ENCODE data around the gene ZNF26. TPM values are rescaled to one million over a fixed set of nuclear protein-coding genes. Genes with fewer than 3 reads are reported as not detected.

ZNF26 gene
- total RNA-seq, 2 experiments from 2014 or later: 29.1 to 31.9 TPM

- Histone ChIP-seq H3K27me3 (ENCODE audit: control insufficient read depth in 1 of 2, insufficient read depth in 2 of 2, low read length in 2 of 2) (no peaks in the 10 kb centered on the region), H3K36me3 (ENCODE audit: insufficient read depth, low read length) (peaks cover 26% of the 10 kb centered on the region), H3K9me3 (ENCODE audit: control insufficient read depth in 1 of 2, insufficient read depth in 1 of 2, low read length in 2 of 2) (peaks cover 33 to 73% of the 10 kb centered on the region in 2 experiments), H3K4me3 (ENCODE audit: low read length) (no peak overlapping the region), H3K27ac (ENCODE audit: low read depth in 1 of 2, low read length in 2 of 2) (no peak overlapping the region), H3K4me1 (ENCODE audit: insufficient read depth, low read length) (peaks cover 9% of the 10 kb centered on the region)
- Mint-ChIP-seq H3K4me3 (no peak overlapping the region), H3K36me3 (ENCODE audit: low read depth) (peaks cover 39% of the 10 kb centered on the region), H3K27ac (no peak overlapping the region), H3K4me1 (ENCODE audit: low read depth) (peaks cover 14% of the 10 kb centered on the region), H3K27me3 (no peaks in the 10 kb centered on the region), H3K9me3 (peaks cover 7% of the 10 kb centered on the region)
- ChIA-PET CTCF (no interaction called here), POLR2A (no interaction called here)
- ATAC-seq (ENCODE audit: poor library complexity): no peak
- TF ChIP-seq, protein P1, sequence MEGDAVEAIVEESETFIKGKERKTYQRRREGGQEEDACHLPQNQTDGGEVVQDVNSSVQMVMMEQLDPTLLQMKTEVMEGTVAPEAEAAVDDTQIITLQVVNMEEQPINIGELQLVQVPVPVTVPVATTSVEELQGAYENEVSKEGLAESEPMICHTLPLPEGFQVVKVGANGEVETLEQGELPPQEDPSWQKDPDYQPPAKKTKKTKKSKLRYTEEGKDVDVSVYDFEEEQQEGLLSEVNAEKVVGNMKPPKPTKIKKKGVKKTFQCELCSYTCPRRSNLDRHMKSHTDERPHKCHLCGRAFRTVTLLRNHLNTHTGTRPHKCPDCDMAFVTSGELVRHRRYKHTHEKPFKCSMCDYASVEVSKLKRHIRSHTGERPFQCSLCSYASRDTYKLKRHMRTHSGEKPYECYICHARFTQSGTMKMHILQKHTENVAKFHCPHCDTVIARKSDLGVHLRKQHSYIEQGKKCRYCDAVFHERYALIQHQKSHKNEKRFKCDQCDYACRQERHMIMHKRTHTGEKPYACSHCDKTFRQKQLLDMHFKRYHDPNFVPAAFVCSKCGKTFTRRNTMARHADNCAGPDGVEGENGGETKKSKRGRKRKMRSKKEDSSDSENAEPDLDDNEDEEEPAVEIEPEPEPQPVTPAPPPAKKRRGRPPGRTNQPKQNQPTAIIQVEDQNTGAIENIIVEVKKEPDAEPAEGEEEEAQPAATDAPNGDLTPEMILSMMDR (IDR thresholded peaks at IDR 0.05): no peak
- DNase-seq: no peak
- intact Hi-C loops (cut with DNase I, micrococcal nuclease): no loop called here
Measured at GRCh38 chr12:132949936-132950837, 36.0 kb upstream of the ZNF26 start.

GRCh38 chr12:132950844-132951535 is 35.2 kb upstream of the ZNF26 start:
- peaks cover 14% of the 10 kb centered on the region for H3K4me1 ChIP-seq (ENCODE audit: insufficient read depth, low read length)
- peaks cover 18% of the 10 kb centered on the region for H3K36me3 ChIP-seq (ENCODE audit: insufficient read depth, low read length)
- DNase-seq: no peak
- intact Hi-C loops (cut with DNase I, micrococcal nuclease): no loop called here
- no peak for ATAC-seq (ENCODE audit: poor library complexity)
- peaks cover 27 to 68% of the 10 kb centered on the region in 2 experiments for H3K9me3 ChIP-seq (ENCODE audit: control insufficient read depth in 1 of 2, insufficient read depth in 1 of 2, low read length in 2 of 2)
- H3K27ac ChIP-seq (ENCODE audit: low read depth in 1 of 2, low read length in 2 of 2): no peak overlapping the region
- peaks cover 20% of the 10 kb centered on the region for H3K4me1 Mint-ChIP-seq (ENCODE audit: low read depth)
- no peaks in the 10 kb centered on the region for H3K27me3 ChIP-seq (ENCODE audit: control insufficient read depth in 1 of 2, insufficient read depth in 2 of 2, low read length in 2 of 2)
- peaks cover 38% of the 10 kb centered on the region for H3K36me3 Mint-ChIP-seq (ENCODE audit: low read depth)
- CTCF ChIA-PET: no interaction called here
- peaks cover 7% of the 10 kb centered on the region for H3K9me3 Mint-ChIP-seq
- POLR2A ChIA-PET: no interaction called here
- TF ChIP-seq, protein P1 (IDR thresholded peaks at IDR 0.05): no peak
- no peak overlapping the region for H3K27ac Mint-ChIP-seq
- no peak overlapping the region for H3K4me3 Mint-ChIP-seq
- H3K4me3 ChIP-seq (ENCODE audit: low read length): no peak overlapping the region
- H3K27me3 Mint-ChIP-seq: no peaks in the 10 kb centered on the region

- POLR2A ChIA-PET: no interaction called here
- H3K4me1 Mint-ChIP-seq (ENCODE audit: low read depth): peaks cover 27% of the 10 kb centered on the region
- no peak overlapping the region for H3K4me3 Mint-ChIP-seq
- ATAC-seq (ENCODE audit: poor library complexity) (no peak), DNase-seq (no peak)
- Histone ChIP-seq H3K27ac (ENCODE audit: low read depth in 1 of 2, low read length in 2 of 2) (no peak overlapping the region), H3K27me3 (ENCODE audit: control insufficient read depth in 1 of 2, insufficient read depth in 2 of 2, low read length in 2 of 2) (no peaks in the 10 kb centered on the region), H3K4me1 (ENCODE audit: insufficient read depth, low read length) (peaks cover 16% of the 10 kb centered on the region), H3K9me3 (ENCODE audit: control insufficient read depth in 1 of 2, insufficient read depth in 1 of 2, low read length in 2 of 2) (peaks cover 23 to 62% of the 10 kb centered on the region in 2 experiments), H3K36me3 (ENCODE audit: insufficient read depth, low read length) (peaks cover 13% of the 10 kb centered on the region), H3K4me3 (ENCODE audit: low read length) (no peak overlapping the region)
- CTCF ChIA-PET: no interaction called here
- peaks cover 7% of the 10 kb centered on the region for H3K9me3 Mint-ChIP-seq
- TF ChIP-seq, protein P1 (IDR thresholded peaks at IDR 0.05): no peak
- H3K27me3 Mint-ChIP-seq: no peaks in the 10 kb centered on the region
- intact Hi-C loops (cut with DNase I, micrococcal nuclease): no loop called here
- no peak overlapping the region for H3K27ac Mint-ChIP-seq
- H3K36me3 Mint-ChIP-seq (ENCODE audit: low read depth): peaks cover 38% of the 10 kb centered on the region
Measured at GRCh38 chr12:132951649-132952048, 34.5 kb upstream of the ZNF26 start.

Data from CD4-positive, alpha-beta T cell (primary cell).